AG10803 (cell line): ENCODE measurements around the gene XRCC6.
"Not testable (repeated sequence)": the region's sequence is repeated elsewhere in the genome, so short reads cannot be mapped to it uniquely, and the experiment has no call there.

Experiments used
- DNase-seq: peaks from one replicate; pipeline ENCODE4 v3.0.0; 2010; ENCODE audit warnings: low read depth
- H3K4me3 ChIP-seq: 2 replicates; pipeline ENCODE4 v1.5.1; 2011; ENCODE audit warnings: mild to moderate bottlenecking, low read length, control low read depth
- TF ChIP-seq, protein P1 (sequence below): conservative IDR thresholded peaks from 2 replicates; pipeline ENCODE4 v1.5.1; 2011; ENCODE audit warnings: mild to moderate bottlenecking, low read length, control low read depth, inconsistent platforms

The XRCC6 gene

GRCh38 chr22:41621099-41621910, at the start of gene XRCC6:
Gene XRCC6, plus strand, starts transcription at chr22:41621295. Its CDS starts 710 bp downstream, at chr22:41622005.
- TF ChIP-seq, protein P1, sequence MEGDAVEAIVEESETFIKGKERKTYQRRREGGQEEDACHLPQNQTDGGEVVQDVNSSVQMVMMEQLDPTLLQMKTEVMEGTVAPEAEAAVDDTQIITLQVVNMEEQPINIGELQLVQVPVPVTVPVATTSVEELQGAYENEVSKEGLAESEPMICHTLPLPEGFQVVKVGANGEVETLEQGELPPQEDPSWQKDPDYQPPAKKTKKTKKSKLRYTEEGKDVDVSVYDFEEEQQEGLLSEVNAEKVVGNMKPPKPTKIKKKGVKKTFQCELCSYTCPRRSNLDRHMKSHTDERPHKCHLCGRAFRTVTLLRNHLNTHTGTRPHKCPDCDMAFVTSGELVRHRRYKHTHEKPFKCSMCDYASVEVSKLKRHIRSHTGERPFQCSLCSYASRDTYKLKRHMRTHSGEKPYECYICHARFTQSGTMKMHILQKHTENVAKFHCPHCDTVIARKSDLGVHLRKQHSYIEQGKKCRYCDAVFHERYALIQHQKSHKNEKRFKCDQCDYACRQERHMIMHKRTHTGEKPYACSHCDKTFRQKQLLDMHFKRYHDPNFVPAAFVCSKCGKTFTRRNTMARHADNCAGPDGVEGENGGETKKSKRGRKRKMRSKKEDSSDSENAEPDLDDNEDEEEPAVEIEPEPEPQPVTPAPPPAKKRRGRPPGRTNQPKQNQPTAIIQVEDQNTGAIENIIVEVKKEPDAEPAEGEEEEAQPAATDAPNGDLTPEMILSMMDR: no peak
- peak; percentile 100 for DNase-seq
- H3K4me3 ChIP-seq: peak within 1 kb of the TSS; percentile 97

GRCh38 chr22:41571786-41572185, 49.3 kb upstream of the XRCC6 start:
- H3K4me3 ChIP-seq: no peak overlapping the region
- no peak for DNase-seq
- TF ChIP-seq, protein P1: no peak

DNA sequence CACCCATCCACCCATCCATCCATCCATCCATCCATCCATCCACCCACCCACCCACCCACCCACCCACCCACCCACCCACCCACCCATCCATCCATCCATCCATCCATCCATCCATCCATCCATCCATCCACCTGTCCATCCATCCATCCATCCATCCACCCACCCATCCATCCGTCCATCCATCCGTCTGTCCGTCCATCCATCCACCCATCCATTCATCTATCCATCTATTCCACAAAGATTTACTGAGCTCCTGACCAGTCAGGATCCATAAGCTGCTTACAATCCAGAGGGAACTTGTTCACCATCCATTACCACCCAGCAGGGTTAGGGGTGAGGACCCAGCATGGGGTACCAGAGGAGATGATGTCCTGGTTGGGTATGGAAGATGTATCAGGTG, 48.8 kb upstream of the XRCC6 start:
- not testable (repeated sequence) for H3K4me3 ChIP-seq, DNase-seq

DNA sequence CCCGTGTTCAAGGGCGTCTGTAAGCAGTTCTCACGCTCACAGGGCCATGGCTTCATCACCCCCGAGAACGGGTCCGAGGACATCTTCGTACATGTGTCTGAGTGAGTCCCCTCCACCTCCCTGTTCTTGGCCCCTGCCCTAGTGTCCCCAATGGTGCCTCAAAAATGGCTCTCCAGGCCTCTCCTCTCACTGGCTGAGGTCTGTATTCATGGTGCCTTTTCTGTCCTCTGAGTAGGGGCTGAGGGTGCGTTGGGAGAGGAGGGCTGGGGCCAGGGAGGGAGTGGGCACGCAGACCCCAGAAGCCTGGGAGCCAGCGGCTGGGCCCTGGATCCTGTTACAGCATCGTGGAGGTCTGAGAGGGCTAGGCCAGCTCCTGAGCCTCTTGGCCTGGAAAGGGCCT, 47.4 kb upstream of the XRCC6 start:
- DNase-seq: no peak
- TF ChIP-seq, protein P1: no peak
- H3K4me3 ChIP-seq: no peak overlapping the region

DNA sequence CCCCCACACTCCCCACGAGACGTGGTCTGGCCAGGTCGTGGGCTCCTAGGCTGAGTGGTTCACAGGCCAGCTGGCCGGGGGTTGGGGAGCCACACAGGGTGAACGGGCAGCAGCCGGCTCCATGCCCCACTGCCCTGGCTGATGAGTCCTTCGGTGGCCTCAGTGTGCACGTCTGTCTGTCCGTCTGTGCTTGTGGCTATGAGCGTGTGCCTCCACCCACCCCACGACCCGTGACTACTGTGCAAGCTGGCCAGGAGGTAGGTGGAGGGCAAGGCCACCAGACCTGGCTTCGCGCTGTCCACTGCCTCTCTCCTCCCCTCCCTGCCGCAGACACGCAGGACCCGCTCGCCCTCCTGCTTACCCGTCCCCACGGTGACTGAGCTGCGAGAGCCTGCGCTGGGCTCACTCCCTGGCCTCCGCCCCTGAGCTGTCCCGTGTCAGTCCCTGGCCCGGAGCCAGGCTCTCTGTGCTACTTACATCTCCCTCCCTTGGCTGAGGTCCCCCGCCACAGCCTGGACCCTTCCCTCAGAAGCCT, 46.2 kb upstream of the XRCC6 start:
- no peak overlapping the region for H3K4me3 ChIP-seq
- no peak for DNase-seq
- TF ChIP-seq, protein P1: no peak

- TF ChIP-seq, protein P1: no peak
- H3K4me3 ChIP-seq: no peak overlapping the region
Observed at GRCh38 chr22:41575533-41575932, 45.6 kb upstream of the XRCC6 start.

GRCh38 chr22:41576877-41577276, 44.2 kb upstream of the XRCC6 start:
- peak; percentile 40 for DNase-seq
- TF ChIP-seq, protein P1: peak; percentile 58
- H3K4me3 ChIP-seq: no peak overlapping the region

More at GRCh38 chr22:41575533-41575932, 45.6 kb upstream of the XRCC6 start:
- no peak for DNase-seq
